GM21825 (cell line): Measurements from ENCODE around the gene LRPPRC.

Experiments used
- ATAC-seq: cut with Tn5 transposase; IDR thresholded peaks from one replicate; pipeline ENCODE4 v1.9.1; 2021; ENCODE audit warnings: mild to moderate bottlenecking, moderate library complexity; ENCODE audit not compliant: unreplicated experiment

Gene LRPPRC

DNA sequence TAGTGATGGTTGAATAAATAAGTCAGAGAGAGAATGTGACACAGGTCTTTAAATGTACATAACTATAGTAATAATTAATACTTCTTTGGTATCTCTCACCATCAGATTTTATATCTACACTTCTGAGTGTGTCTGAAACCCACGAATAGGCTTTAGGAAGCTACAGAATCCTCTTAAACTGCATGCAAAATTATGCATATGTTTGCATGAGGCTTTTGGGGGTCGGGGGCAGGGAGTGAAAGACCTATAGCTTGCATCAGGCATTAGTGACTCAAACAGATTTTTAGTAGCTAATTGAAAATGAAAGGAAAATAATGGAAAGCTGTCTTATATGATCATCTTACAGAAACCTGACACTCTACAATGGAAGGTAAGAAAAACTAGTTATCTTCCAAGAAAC is 14.9 kb downstream of the LRPPRC start:
- ATAC-seq, result no peak

DNA sequence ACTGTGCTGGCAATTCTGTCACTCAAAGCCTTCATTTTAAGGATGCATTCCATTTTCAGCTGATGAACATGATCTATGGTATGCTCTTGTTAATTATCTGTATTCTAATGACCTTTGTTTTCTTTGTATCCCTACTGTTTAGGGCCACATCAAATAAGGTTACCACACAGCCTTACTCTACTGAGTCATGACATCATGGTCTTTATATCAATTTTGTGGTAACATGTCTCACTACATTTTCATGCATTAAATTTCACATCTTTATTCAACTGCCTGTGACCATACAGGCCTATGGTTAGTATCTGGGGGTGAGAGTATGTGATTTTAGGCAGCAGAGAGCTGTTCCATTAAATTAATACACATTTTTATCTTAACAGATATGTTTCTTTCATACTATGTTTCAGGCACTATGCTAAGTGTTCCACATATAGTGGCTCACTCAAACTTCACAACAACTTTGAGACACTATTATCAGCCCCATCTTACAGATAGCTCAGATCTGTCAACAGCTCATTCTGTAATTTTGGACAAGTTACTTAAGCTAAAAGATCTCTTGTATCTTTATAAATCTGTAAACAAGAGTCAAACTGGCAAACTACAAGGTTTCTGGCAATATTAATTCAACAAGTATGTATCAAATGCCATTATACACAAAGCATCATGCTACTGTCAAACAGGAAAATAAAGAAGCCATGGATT is 18.0 kb downstream of the LRPPRC start:
- no peak for ATAC-seq

DNA sequence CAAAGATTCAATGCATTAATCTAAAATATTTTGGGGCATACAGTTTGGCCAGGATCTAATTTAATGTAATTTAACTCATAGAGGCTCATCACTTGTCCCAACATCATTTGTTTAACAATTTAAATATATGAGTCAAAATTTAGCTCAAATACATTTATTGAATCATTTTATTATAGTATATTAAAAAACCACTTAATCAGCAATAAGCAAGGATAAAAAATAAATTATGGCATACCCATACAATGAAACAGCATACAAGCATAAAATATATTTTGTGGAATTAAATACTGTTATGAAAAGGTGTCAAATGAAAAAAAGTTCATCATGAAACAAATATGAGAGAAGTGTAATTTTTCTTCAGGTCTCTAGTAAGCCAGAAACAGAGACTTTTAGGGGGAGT is 34.9 kb downstream of the LRPPRC start:
- ATAC-seq, result no peak

DNA sequence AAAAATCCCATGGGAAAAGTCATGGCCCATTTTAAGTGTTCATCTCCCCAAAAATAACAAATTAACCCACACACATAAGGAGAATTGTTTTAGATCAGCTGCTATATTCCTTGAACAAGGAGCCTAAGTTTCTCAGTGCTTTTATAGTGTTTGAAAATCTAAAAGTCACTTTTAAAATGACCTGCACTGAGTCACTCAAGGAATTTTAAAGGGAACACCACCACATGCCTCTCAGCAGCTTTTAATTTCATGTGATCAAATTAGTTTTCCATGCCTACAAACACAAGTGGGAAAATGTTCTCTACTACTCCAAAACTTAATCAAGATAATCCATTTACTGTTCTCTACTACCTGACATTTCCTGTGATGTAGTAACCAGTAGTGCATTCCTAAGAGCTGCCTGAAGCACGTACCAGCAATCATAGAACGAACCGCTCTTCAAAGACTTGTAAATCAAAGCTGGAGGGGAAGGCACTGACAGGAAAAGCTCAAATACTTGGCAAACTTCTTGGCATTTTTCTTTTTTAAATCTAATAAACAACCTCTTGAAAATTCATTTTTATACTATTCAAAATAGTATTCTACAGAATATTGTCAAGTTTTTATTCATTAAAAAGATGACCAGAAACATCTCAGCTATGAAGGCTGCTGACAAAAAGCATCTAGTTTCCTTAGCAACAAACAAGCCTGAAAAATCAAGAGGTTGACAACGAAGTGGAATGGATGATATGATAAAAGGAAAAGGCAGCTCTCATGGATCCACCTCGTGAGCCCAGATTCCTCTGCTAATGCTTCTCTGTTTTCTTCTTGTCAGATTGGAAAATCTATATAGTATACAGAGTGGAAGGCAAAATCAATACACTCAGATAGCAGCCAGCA is 37.2 kb downstream of the LRPPRC start:
- no peak for ATAC-seq

DNA sequence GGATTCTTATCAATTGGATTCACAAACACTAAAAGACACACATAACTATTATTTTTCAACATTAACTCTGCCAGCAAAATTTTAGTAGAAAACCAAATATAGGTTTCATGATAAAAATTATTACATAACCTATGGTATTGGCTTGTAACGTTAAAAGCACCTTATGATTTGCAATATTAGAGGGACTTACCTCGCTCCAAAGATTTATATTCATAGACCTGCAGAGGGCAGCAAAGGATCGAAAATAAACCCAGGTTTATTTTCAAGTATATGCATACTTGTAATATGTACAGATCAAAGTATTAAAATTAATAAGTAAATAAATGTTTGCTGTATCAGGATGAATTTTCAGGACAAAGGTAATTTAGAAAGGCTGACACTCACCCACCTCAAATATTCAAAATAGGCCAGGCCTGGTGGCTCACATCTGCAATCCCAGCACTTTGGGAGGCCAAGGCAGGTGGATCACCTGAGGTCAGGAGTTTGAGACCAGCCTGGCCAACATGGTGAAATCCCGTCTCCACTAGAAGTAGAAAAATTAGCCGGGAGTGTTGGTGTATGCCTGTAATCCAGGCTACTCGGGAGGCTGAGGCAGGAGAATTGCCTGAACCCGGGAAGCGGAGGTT is 45.3 kb downstream of the LRPPRC start:
- ATAC-seq, result no peak

DNA sequence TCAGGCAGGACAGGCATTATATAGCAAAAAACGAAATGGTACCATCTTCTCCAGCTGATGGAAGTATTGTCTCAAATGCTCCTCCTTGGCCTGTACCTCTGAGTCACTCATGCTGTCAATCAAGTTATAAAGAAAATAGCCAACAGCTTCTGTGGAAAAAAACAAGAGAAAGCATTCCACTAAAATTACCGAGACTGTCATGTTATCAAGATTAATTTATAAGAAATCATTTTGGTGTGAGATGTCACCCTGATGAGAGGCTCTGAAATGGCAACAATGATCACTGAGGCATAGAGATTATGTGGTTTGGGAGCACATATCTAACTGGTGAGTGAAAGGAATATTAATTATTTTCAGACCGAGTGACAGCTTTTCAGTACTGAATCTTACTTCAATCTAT is 47.4 kb downstream of the LRPPRC start:
- no peak for ATAC-seq

DNA sequence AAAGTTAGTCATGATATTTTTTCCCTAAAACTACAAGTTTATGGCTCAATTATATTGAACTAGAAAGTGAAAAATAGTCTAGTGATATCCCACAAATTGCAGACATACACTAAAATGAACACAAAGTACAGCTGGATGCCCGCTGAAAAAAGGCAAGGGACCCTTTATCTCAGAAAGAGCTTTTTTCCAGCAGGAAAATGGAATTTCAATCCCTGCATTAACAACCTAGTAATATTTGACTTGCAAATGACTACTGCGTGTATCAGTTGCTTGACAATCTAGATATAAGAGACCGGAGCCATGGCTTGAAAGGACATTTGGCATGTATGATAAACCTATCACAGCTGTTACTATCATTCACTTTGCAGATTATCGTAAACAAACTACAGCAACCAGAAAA is 49.1 kb downstream of the LRPPRC start:
- ATAC-seq, result no peak

DNA sequence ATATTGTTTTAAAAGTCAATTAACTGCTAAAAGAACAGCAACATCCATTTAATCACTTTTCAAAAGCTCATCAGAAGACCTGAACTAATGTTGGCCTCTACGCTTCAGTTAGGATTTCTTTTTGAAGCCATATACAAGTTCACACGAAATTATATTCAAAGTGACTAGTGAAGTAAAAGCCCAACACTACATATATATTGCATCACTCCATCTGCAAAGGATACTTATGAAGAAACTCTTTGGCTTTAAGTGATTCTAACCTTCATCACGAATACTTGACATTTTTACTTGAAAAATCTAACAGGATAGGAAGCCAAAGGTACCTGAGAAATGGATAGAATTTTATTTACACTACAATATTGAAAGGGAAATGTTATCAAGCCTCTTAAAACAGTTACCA is 50.4 kb downstream of the LRPPRC start:
- no peak for ATAC-seq

DNA sequence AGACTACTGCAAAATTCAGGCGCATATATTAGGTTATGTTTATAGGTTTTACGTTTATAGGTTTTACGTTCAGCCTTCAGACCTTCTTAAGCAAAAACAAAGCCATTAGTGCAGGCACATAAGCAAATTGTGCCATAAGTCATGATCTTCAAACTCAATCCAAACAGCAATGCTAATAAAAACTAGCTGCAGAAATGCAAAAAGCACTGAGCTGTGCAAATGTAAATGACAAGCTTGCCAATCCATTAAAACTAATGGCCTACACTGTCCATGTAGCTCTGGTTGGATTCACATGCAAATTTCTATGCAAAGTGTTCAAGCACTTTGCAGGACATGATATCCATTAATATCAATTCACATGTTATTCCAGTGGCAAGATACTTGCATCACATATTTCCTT is 50.9 kb downstream of the LRPPRC start:
- ATAC-seq, result no peak

DNA sequence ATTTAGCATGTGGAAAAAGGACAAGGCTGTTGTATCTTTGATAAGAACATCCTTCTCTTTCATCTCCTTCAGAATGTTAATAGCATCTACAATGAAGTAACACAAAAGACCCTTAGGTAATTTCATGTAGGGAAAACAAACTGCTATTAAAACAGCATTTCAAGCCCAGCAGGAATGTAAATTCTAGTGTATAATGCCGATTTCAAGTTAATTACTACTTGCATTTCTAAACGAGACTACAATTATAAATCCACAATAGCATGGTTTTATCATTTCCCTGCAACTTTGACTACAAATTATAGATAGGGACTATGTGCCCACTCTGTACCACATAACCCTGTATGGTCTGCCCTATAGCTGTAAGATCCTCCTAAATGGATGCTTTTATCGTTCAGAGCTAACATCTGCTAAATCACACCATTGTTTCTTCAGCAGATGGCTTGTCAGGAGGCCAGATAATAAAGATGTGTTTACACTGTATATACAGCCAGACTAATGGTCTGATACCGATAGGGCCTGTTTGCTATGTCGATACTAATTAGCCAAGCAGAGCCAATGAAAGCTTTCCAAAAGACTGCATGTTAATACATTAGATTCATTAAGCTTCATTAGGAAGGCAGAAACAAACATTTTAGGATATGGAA is 51.9 kb downstream of the LRPPRC start:
- ATAC-seq, result no peak

DNA sequence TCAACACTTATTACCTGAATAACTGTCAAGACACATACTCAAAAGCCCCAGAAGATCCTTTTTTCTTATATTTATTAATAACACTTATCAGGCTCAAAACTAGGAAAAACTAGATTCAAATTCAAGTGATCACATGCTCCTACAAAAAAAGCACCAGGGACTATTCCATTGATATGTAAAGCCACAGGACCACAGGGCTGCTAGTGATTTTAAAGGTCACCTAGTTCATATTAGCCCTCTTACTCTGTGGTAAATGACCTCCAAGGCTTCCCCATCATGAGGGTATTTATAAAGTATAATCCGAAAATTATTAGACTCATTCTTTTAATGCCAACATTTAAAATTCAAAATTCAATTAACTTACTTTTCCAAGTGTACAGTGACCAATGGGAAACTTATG is 52.5 kb downstream of the LRPPRC start:
- ATAC-seq, result no peak

DNA sequence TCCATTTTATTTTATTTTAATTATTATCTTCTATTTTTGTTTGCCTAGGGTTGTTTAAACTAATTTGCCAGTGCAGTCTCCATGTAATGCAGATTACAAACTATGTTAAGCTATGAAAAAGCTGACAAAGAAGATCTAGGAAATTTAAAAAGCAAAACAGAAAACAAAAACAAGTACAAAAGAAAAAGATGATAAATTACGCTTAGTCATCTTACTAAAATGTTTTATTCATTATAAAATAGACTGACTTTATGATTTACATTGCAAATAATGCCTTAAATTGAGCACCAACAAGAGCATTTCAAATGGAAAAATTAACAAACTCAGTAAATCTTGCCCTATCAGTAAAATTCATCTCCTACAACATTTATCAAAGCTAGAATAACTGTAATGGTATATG is 52.9 kb downstream of the LRPPRC start:
- no peak for ATAC-seq

DNA sequence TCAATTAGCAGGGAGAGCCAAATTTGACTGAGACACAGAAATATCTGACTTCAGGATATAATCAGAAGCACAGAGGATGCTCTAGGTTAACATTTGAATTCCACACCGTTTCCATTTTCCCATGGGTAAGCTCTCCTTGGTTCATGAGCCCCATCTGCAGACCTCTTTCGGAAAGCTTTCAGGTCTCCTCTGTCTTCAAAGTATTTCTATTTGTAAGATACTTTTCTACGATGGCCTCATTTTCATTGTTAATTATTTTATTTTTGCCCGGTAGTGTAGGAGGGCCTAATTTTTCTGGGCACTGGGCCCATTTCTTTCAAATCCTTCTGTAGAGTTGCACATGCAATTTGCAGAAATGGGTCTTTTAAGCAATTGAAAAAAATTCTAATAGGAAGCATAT is 53.8 kb downstream of the LRPPRC start:
- no peak for ATAC-seq

DNA sequence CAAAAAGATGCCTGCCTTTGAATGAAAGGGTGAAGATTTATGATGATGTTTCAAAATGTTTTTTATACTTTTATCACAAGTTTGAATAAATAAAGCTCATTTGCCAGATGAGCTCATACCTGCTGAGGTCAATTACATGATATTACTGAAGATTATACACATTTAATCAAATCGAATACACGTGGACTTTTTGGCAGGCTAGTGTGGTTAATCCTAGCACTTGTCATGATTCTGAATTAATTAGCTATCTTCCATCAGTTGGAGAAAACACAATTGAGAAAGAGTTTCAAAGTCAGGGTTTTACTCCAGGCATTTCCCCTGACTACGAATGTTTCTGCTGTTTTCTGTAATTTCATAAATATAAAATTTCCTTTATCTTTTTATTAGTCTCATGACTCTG is 54.4 kb downstream of the LRPPRC start:
- ATAC-seq, result no peak

DNA sequence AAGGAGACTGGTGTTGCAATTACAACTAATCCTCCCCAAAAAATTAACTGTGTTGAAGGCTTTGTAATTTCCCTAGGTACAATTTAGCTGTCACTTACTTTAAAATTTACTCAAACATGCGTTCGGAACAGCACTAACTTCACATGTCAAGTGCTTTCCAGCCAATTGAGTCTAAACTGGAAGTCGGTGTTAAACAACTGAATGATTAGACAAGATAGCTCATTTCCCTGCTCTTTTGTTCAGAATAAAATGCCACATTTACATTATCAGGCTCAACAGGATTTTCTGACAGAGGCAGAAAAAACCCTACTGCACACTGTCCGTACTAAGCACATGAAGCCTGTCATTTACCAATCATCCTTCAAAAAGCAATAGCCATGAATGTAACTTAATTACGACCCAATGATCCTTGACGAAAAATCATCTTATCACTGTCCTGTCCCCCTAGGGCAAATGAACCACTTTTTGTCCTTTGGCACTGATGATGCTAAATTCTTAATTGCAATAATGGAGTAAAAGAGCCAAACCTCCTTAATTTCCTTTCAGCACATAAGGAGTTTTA is 56.0 kb downstream of the LRPPRC start:
- no peak for ATAC-seq

DNA sequence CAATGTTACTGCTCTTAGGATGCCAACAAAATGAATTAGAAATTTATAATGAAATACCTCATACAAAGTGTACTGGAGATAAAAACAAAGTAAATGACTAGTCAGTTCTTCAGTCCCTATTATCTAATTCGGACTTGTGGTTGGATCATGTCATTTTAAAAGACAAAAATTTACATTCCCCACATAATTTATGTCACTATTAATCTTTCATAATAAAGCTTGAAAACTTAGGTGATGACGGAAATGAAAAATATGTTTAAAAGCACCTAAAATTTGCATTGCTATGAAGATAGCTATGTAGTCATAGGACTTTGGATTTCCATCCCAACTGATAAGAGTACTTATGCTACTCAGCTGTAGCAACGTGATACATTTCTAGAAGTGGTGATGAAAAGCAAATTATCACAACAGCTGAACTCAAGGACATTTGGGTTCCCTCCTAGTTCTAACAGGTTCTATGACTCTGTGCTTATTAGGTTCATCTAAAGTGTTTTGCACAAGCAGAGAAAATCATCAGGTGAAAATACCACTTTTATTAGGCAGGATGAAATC is 58.4 kb downstream of the LRPPRC start:
- ATAC-seq, result no peak

DNA sequence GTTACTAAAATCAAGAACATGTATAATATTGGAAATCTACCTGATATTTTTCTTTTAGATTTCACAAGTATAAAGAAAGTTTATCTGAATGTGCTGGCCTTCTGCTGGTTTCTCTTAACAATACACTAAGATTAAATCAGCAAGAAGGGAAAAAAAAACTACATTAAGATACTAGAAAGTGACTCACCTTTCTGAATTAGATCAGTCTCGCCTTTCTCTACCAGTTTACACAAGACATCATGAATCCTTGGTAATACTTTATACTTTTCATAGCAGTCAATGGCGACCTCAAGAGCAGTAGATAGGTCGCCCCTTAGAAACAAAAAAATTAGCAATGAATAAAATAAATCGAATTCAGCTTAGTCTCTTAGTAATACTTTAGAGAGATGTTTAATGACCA is 61.2 kb downstream of the LRPPRC start:
- no peak for ATAC-seq

DNA sequence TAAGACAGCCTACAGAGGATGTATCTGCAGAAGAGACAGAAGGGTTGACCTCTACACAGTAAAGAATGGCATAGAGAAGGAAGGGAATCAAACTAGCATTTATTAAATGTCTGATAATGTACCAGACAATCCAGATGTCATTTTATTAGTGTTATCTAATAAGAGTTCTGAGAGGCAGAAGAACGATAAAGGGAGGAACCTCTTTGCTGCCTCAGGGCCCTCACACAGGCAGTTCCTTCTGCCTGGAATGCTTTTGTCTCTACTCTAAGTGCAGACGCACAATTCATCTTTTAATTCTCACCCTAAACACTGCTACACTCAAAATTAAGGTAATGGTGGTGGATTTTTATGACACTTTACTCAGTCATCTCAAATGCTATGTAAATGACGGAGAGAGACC is 64.5 kb downstream of the LRPPRC start:
- no peak for ATAC-seq

DNA sequence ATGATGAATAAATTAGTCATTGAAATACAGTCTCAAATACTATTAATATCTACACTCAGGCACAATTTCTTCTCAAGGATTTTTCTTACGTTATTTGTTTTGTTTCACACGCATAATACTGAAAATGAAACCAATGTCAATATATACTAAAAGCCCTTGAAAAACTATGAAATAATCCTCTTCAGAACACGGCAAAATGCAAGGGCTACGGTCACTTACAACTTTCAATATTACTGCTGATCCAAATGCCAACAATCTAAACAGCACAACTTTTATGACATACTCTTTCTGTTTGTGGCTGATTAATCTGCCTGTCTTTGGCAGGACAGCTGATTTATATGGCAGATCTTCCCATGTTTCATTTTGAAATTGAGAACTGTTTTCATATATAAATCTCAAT is 68.3 kb downstream of the LRPPRC start:
- no peak for ATAC-seq

DNA sequence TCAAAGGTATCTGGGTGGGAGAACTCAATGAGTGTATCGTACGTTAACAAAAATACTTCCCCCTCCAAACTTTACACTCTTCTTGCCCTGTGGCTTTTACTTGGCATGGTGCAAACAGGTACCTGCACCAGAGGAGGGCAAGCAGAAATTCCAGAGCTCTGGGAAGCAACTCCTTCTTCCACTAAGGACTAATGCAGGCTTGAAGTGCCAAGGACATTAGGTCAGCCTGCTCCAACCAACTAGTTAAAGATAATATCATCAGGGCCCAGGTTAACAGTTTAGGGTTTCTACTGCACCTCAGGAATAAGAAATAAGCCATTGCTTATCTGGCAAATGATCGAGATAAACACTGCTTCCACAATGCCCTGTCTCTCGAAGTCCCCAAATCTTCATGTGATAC is 70.4 kb downstream of the LRPPRC start:
- no peak for ATAC-seq

DNA sequence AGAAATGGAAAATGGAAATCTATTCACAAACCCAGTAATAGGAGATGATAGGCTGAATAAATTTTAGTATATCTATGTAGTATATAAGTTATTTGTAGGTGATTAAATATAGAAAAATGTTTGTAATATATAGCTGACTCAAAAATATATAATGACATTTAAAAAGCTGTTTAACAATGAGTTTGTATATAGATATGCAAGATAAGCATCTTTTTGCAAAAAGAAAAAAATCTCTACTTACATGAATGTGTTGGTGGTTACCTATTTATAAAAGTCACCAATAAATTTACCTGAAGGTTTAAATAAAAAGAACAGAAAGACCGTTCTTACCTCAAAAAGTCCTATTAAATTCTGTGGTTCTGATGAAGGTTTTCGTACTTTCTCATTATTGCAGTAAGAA is 71.3 kb downstream of the LRPPRC start:
- ATAC-seq, result no peak
